Right forelimb (tissue), 1 donor: Measurements from ENCODE around the gene CREBRF.
"Not testable (repeated sequence)": the region's sequence is repeated elsewhere in the genome, so short reads cannot be mapped to it uniquely, and the experiment has no call there.

ENCODE experiments used
- DNase-seq: peaks from one replicate; pipeline ENCODE4 v3.0.0-alpha.2; 2018

CREBRF gene

DNA sequence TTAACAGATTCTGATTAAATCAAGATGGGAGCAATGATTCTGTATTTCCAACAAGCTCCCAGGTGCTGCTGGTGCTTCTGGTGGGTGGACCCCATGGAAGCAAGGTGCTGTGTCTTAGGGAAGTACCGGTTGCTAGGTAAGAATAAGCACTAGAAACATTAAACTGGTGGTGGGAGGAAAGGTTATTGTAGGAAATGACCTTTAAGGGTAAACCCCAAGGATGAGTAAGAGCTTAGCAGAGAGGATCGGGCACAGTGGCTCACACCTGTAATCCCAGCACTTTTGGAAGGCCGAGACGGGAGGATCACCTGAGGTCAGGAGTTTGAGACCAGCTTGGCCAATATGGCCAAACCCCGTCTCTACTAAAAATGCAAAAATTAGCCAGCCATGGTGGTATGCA, 16.2 kb upstream of the CREBRF start:
- DNase-seq, result no peak

DNA sequence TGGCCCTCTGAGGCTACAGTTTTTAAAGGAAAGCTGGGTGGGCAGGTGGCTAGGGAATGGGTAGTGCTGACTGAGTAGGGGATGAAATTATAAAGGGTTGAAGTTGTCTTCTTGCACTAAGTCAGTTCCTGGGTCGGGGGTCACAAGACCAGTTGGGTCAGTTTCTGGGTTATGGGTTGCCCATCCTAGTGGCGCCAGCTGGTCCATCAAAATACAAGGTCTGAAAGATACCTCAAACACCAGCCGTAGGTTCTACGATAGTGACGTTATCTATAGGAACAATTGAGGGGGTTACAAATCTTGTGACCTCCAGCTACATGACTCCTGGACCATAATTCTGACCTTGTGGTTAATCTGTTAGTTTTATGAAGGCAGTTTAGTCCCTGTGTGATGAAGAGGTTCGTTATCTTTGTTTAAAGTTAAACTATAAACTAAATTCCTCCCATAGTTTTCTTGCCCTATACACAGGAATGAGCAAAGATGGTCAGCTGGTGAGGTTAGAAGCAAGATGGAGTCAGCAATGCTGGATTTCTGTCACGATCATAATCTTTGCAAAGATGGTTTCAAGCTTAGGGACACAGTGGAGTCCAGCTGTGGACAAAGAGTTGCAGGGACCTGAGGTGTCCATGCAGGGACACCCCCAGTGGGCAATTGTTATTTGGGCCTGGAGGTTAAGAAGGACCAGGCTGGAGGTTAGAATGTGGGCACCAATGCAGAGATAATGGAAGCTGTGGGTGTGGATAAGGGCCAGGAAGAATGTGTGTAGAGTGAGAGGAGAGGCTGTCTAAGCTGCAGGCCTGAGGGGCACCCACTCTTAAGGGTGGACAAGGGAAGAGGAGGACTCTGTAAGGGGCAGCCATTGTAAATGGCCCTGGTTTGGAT, 14.0 kb upstream of the CREBRF start:
- no peak for DNase-seq

DNA sequence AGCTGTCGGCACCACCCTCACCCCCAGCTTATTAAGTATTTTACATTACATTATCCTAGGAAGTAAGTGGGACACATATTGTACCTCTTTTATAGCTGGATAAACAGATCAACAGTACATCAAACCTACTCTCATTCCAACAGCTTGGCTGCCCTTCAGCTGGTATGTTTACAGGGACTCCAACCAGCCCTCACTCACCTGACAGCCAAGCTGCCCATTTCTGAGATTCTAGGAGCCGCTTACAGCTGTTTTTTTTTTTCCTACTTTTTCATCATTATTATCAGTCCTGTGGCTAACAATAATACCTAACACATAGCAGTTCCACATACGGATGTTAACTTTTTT, 13.4 kb upstream of the CREBRF start:
- no peak for DNase-seq

DNA sequence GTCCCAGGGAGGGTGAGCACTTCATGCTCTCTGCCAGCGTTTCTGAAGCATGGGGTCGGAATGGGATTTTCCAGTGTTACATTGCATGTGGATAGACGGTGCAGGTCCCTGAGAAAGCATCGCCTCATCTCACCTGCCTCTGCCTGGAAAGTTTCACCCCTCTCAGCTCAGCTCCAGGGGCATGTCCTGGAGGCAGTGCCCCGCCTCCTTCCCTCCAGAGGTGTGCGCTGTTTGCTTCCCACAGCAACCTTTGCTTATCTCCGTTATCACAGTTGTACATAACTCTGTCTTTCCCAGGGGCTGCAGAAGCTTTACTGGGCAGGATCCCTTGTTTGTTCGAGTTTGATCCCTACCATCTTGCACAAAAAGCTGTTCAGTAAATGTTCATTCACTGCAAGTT, 10.7 kb upstream of the CREBRF start:
- no peak for DNase-seq

DNA sequence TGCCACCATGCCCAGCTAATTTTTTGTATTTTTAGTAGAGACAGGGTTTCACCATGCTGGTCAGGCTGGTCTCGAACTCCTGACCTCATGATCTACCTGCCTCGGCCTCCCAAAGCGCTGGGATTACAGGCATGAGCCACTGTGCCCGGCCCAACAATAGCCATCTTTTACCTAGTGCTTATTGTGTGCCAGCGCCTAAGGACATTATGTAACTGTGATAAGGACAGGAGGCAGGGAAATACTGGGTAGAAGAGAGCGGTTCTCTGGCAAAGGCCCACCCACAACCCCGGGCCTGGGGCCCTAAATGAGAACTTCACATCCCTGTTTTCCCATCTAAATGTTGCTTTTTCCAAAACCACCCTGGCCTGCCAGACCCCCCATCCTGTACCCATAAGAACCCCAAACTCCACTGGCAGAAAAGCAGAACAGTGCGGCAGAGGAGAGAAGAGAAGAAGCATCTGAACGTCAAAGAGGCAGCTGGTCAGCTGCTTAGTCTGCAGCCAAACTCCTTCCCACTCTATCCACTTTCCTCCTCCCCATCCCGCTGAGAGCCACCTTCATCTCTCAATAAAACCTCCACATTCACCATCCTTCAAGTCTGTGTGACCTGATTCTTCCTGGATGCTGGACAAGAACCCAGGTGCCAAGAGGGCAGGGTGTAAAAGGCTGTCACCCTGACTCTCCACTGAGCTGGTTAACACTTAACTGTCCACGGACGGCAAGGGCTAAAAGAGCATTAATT, 8.9 kb upstream of the CREBRF start:
- not testable (repeated sequence) for DNase-seq

DNA sequence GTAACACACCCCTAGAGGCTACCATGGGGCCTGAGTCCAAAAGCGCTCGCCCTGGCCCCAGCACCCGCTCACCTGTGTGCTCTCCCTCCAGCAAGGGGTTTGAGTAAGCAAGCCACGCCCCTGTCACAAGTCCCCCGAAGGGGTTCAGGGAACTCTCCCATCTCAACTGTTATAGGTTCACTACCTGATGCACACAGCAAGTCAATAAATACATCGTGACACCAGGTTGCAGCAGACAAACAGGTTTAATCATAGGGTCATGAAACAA, 8.4 kb upstream of the CREBRF start:
- DNase-seq, result no peak

DNA sequence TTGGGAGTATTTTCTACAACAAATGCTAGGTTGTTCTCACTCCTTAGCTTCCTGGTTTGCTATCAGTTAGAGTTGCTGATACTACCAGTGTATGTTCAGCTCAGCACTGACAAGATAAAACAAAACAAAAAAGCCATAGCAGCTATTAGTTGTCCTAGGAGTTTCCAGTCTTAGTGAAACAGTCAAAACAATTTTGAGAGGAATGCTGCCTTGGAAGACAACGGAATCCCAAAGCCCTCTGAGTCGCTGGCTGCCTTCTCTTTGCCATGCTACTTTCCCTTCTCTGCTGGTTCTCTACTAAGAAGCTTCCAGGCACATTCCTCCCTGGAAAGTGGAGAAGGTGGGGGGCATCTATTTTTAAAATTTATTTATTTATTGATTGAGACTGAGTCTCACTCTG, 5.4 kb upstream of the CREBRF start:
- DNase-seq, result no peak

DNA sequence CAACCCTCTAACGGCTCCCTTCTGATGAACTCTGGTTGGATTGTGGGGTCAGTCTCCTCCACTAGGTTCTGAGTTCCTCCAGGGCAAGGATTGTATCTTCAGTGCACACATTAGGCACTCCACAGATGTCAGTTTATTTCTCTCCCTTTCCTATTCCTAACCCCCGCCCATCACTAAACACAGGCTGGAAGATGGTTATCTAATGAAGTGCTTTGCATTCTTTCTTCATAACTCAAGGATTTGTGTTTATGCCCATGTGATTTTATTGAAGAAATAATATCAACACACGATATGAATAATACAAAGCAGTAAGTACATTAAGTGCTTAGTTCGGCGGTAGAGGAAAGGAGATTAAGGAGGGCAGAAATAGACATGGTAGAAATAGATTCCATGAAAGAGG, 4.4 kb upstream of the CREBRF start:
- DNase-seq, result no peak

DNA sequence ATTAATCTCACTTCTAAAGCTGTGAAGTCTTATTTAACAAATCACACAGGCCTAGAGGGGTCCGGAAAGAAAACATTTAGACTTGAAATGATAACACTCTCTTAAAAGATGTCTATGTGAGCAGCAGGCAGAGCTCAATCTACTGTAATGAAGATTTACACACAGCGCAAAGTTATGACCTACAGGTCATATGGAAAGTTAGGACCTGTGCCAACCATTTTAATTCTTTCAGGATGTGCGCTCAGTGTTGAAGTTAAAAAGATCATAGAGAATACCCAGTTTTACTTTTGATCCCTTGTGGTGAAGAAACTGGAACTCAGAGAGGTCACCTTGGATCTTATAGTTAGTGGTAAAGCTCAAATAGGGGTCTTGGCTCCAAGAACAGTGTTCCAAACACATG, 3.1 kb upstream of the CREBRF start:
- DNase-seq, result no peak

DNA sequence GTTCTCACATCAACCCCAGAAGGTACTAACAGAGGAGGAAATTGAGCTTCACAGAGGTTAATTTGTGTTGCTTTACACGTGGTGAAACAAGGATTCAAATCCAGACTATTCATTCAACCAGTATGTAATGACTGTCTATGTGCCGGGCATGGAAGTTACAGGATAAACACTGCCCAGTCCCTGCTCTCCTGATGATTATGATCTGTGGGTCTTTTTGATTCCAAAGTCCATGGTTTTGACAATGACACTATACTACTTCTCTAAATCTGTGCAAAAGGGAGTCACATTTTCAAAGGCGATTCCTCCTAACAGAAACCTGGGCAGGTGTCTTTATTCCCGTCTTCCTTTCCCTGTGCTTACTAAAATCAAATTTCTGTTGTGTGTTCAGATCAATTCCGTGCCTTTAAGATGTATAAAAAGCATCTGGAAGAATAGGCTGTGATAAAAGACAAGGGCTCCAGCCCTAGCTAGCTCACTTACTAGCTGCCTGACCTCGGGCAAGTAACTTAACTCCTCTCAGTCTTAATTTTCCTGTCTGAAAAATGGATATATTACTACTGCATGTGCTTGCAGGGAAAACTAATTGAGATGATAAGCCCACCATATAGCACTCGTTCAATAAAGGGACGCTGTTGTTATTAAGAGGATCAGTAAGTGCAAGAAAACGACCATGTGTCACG, 970 bp upstream of the CREBRF start:
- DNase-seq, result no peak

DNA sequence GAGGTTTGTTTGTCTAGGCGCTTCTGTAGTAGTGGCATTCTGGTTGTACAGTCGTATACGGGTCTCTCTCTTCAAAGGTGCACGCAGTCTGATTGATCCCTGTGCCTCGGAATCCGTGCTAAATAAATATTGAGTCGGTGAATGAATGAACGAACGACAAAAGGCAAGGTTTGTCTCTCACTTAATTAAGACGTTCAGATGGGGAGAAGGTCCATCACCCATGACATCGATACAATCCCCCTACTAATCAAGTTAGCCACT, 500 bp upstream of the CREBRF start:
- no peak for DNase-seq

DNA sequence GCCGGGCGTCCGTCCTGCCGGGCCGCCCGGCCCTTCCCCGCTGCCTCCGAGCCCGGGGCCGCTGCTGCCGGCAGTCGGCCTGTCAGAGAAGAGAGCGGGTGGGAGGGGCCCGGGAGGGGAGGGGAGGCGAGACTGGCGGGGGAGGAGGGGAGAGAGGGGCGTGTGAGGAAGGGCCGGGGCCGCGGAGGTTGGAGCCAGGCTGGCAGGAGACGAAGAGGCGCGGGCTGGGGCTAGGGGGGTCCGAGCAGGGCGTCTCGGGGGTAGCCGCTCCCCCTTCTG, 570 bp downstream of the CREBRF start:
- no peak for DNase-seq

DNA sequence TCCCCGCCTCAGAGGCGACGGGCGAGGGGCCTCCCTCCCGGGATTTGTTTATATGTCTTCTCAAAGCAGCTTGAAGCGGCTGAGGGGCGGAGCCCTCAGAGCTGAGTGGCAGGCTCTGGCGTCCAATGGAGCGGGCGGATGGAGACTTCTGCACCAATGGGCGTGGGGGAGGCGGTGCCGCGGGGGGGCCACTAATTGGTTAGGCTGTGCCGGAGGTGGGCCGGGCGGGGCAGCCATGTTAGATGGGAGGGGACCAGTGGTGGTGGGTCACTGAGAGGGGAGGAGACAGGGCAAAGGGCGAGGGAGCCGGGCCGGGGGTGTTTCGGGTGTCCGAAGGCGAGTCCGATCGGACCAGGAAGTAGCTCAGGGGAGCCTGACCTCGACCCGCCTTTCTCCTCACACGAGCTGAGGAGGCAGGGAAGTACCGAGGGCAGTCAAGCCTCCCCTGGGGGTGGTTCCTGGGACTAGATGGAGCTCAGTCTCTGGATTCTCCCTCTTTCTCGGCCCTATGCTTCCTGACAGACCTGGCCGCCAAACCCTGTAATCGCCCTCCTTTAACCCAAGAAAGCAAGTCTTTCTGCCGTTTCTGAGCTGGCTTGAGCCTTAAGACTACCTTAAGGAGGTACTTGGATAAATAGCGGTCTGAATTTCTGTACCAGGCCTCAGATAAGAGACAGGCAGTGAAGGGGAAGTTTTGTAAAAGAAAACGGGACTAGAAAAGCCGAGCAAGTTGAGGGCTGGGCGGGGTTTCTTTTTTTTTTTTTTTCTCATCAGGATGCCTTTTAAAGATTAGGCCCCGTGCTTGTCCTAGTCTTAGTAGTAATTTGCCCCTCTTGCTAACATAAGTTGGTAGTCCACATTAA, 1.1 kb downstream of the CREBRF start:
- peak; percentile 100 for DNase-seq

DNA sequence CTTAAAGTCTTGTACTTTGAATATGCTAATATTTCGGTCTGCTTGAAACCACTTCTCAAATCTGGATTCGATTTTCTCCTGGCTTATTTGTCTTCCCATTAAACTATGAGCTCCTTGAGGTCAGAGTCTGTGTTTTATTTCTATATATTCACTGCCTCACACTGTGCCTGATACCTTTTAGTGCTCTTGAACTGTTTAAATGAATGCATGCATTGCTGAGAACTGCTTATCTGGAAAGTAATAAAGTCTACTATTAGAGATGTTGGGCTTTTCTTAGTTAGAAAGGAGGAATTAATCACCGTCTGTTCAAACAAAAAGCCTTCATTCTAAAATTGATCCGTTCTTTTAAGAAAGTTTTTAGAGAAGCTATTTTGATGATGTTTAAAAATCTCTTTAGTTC, 6.0 kb downstream of the CREBRF start:
- no peak for DNase-seq

DNA sequence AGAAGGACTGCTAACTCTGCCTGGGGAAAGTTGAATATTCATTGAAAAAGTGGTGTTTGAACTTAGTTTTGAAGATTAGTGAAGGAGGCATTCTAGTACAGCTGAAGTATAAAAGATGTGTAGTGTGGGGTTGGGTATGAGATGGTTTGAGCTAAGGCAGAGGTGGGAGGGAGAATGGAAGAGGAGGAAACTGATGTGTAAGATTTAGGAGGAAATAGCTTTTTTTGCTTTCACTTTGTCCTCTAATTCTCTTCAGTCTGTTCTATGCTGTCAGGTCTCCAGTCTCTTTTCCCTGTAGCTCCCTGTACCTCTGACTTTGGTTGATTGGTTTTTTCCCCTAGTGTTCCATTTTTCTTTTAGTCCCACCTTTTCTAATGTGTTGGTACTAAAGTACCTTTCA, 9.0 kb downstream of the CREBRF start:
- no peak for DNase-seq

DNA sequence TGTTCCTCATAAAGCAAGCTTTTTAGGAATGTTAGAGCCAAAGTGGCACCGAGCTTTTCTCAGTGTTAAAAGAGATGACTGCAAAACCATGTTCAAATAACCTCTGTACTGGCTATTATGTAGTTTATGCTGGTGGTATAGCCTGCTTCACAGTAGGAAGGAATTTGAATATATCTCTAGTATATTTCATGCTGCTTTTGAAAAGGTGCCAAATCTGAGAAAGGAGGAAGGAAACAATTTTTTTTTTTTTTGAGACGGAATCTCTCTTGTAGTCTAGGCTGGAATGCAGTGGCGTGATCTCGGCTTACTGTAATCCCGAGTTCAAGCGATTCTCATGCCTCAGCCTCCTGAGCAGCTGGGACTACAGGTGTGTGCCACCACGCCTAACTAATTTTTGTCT, 13.5 kb downstream of the CREBRF start:
- no peak for DNase-seq

DNA sequence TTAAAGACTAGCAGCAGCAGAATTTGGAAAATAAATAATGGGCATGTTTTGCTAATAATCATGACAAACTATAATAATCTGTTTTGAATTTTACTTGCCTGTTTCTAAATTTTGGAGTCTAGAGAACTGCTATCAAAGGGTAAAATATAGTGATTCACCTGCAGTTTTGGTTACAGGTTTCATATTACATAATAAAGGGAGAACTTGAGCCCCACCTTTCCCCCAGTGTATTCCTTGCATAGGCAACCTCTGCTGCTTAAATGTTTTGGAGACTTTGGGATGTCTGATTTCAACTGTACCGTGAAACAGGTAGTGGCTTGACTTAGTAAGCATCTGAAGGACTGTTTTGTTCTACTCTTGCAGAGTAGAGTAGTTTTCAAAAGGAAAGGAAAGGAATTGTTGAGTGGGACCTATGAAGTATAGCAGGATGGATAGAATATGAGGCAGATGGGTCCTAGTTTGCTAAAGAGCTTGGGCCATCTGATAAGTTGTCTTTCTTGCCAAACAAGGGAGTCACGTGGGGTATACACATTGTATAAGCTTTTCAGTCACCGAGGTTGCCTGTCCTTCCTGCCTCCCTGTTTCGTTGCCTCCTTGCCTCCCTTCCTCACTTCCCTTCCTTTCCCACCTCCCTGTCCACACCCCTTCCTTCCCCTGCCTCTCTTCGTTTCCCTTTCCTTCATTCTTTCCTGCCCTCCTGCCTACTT, 19.1 kb downstream of the CREBRF start:
- no peak for DNase-seq

DNA sequence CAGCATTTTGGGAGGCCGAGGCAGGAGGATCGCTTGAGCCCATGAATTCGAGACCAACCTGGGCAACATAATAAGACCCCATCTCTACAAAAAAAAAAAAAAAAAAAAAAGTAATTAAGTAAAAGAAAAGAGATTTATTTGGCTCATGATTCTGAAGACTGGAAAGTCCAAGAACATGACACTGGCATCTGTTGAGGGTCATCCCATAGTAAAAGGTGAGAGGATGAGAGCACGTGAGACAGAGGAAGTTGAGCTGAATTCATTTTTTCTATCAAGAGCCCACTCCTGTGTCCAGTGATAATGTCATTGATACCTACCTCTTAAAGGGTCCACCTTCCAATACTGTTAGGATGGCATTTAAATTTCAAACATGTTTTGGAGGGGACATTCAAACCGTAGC, 19.8 kb downstream of the CREBRF start:
- DNase-seq, result no peak

DNA sequence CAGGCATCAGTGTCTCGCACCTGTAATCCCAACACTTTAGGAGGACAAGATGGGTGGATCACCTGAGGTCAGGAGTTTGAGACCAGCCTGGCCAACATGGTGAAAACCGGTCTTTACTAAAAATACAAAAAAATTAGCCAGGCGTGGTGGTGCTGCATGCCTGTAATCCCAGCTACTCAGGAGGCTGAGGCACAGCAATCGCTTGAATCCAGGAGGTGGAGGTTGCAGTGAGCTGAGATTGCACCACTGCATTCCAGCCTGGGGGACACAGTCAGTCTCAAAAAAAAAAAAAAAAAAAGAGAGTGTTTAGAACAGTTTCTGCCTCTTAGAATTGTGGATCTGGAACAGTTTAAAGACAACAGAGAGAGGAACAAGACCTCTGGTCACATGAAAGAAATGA, 20.3 kb downstream of the CREBRF start:
- not testable (repeated sequence) for DNase-seq

DNA sequence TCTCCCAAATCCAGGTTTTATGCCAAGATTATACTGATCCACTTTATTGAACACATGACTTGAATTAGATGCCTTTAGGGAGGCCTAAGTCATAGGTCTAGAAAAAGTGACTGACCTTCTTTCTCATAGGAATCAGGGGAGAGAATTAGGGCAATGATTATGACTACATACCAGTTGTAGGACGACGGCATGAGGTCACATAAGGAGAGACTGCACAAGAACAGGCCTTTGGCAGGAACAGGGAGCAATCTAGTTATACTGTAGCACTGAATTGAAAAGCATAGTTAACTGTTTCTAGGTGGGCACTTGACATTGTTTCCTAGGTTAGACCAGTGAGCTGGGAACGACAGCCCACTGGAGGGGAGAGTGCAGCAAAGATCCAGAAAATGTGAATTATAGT, 22.7 kb downstream of the CREBRF start:
- DNase-seq, result no peak

DNA sequence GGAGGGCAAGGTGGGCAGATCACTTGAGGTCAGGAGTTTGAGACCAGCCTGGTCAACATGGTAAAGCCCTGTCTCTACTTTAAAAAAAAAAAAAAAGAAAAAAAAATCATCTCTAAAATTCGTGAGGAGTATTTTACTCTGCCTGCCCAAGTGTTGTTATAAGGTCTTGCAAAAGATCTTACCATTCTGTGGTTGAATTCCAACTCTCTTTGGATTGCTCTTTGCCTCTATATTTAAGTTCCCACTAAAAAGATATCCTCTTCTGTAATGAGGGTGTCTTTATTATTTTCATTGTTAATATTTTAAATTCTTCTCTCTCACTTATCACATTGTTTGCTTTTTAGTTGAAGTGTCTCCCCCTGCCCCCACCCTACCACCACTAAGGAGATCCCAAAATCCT, 33.4 kb downstream of the CREBRF start:
- no peak for DNase-seq

DNA sequence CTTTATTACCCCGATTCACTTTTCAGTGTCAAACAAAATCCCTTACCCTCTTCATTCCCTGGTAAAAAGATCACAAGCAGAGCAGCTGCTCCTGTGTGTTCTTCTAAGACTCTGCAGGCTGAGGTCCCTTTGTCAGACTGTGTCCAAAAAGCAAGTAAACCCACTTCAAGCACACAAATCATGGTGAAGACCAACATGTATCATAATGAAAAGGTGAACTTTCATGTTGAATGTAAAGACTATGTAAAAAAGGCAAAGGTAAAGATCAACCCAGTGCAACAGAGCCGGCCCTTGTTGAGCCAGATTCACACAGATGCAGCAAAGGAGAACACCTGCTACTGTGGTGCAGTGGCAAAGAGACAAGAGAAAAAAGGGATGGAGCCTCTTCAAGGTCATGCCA, 34.5 kb downstream of the CREBRF start:
- DNase-seq, result no peak

DNA sequence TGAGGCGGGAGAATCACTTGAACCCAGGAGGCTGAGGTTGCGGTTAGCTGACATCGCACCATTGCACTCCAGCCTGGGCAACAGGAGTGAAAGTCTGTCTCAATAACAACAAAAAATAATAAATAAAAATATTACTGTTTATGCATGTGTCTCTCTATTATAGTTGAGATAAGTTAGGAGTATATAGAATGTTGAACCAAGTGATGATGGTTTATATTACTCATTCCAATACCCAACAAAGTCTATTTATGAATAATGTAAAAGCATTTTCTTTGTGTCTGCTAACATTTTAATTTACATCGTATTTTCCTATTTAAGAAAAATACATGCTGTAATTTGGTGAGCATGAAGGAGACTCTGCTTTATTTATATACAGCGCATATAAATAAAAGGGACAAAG, 35.8 kb downstream of the CREBRF start:
- DNase-seq, result no peak
